Pancreas (tissue), 10 donors: Measurements from ENCODE around the gene HTR4. TPM values are rescaled to one million over a fixed set of nuclear protein-coding genes. Genes with fewer than 3 reads are reported as not detected.

Experiments used
- ATAC-seq, 4 donors: fragments of 200-7000 bp; cut with Tn5 transposase; one replicate each; pipeline versions ENCODE4 v1.8.0 to v1.9.1; 2020; ENCODE audit warnings: mild to moderate bottlenecking in 4 of 4, moderate library complexity in 4 of 4
- DNase-seq, 6 donors: peaks; one replicate each; pipeline ENCODE4 v3.0.0-alpha.2; 2020
- FAIRE-seq: peaks from 2 replicates; lab custom pipeline; 2012; peaks lifted over from hg19 to GRCh38; lab: Jason Lieb, UNC
- H3K27ac ChIP-seq, 4 donors: fragments of 200-600 bp; sonication (generic); 1 replicate in 3 of 4; 2 replicates in 1 of 4; pipeline versions ENCODE4 v1.5.0 to v1.8.0; 2020
- H3K27me3 ChIP-seq, 4 donors: fragments of 200-600 bp; one replicate each; pipeline ENCODE4 v1.8.0; 2021
- H3K36me3 ChIP-seq, 3 donors: fragments of 200-600 bp; sonication (generic) in 1 of 3; one replicate each; pipeline versions ENCODE4 v1.5.0 to v1.8.0; 2020 to 2021
- H3K4me1 ChIP-seq, 3 donors: fragments of 200-600 bp; one replicate each; pipeline ENCODE4 v1.8.0; 2021
- H3K4me3 ChIP-seq, 4 donors: fragments of 200-600 bp; sonication (generic) in 2 of 4; one replicate each; pipeline versions ENCODE4 v1.5.0 to v1.8.0; 2020 to 2021
- H3K9me3 ChIP-seq, 4 donors: fragments of 200-600 bp; one replicate each; pipeline ENCODE4 v1.8.0; 2021
- CTCF ChIP-seq, 4 donors: fragments of 200-600 bp; sonication (generic) in 3 of 4; IDR thresholded peaks; one replicate each; pipeline versions ENCODE4 v1.5.0 to v1.8.0; 2021; ENCODE audit warnings: antibody characterized with exemption in 4 of 4
- WGBS, 2 donors: extraction: QIAGEN DNeasy Blood & Tissue Kit; methylation state at CpG; one replicate each; pipeline ENCODE4 v1.1.7; 2013; 5-methylcytosine and 5-hydroxymethylcytosine counted together
- intact Hi-C, 3 donors: fragments of 100-400 bp; cut with DNase I; formaldehyde crosslinking; loops; one replicate each; pipeline versions ENCODE4 v1.11.1 to v1.14.2; 2022
- polyA plus RNA-seq, 2 donors: library from polyadenylated mRNA; stranded (reverse); fragments of 200-250 nt; gene quantifications; one replicate each; pipeline ENCODE4 v1.2.3, GENCODE V29; 2013
- total RNA-seq, 6 donors: library from RNA; stranded (reverse); fragmentation: NEBNext Ultra II Directional in 4 of 6; extraction: Animal tissue kit (Norgen Biotek cat#: 25700) in 4 of 6; gene quantifications; one replicate each; pipeline versions ENCODE4 v1.2.1 to v1.2.4, GENCODE V29; 2021 to 2023
- donor health status: healthy with polysubstance abuse.
- donor health status: DM: no; HTN: no; CAD: no; lungs with moderate emphysema.
- donor health status: DM: no; HTN: no; CAD: no.
- donor health status: control.
- donor health status: control.
- donor health status: Bipolar disorder and iron deficiency.
- donor health status: DM: yes; HTN: yes; CAD: no.
- donor health status: DM: no; HTN: no; CAD: no.
- donor health status: DM: no; HTN: no; CAD: no.
- donor health status: DM: yes; HTN: yes; CAD: no.

The HTR4 gene
- total and polyA plus RNA-seq, 8 donors, result not detected

- DNase-seq, result no peak
- intact Hi-C loops, result no loop called here
- no peak overlapping the region for H3K4me3 ChIP-seq
- ATAC-seq, result no peak
- no peaks in the 10 kb centered on the region for H3K9me3 ChIP-seq
- H3K36me3 ChIP-seq, result no peaks in the 10 kb centered on the region
- peaks cover 0 to 10% (median 0%) of the 10 kb centered on the region in 3 donors for H3K4me1 ChIP-seq
- TF ChIP-seq CTCF (IDR thresholded peaks at IDR 0.05), result no peak
- H3K27ac ChIP-seq, result no peak overlapping the region
- no peaks in the 10 kb centered on the region for H3K27me3 ChIP-seq
- WGBS, 2 donors, result 75 to 88% methylated on average over 2 of the region's 2 CpGs
- FAIRE-seq, result no peak
These were observed 33.5 kb upstream of the HTR4 start for GRCh38 chr5:148687871-148688270.

DNA sequence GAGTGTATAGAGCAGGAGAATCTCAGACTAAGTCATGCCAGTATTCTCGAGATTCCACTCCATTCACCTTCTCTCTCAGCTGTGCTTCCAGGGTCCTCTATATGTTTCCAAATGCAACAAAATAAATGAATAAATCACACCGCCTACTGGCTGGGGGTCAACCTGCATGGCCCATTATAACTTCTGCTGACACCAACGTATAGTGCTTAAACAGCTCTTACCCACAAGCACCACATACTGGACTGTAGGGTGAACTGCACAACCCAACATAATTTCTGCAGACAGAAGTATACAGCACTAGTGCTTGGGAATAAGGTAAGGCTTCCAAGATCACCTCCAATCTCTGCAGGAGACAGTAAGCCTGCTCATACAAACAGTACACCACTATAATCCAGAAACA, 33.1 kb upstream of the HTR4 start:
- peak in 1 of 4 donors; percentile 12 for TF ChIP-seq CTCF (IDR thresholded peaks at IDR 0.05)
- DNase-seq, result peak in 1 of 6 donors; percentile 11
- peak in 3 of 4 donors; percentile 64 to 66 (median 65) for ATAC-seq
- no peak overlapping the region for H3K4me3 ChIP-seq
- WGBS, 2 donors, result 62 to 66% methylated on average over 3 of the region's 3 CpGs
- H3K4me1 ChIP-seq, result peaks cover 1 to 11% (median 2%) of the 10 kb centered on the region in 3 donors
- FAIRE-seq, result no peak
- H3K27me3 ChIP-seq, result no peaks in the 10 kb centered on the region
- H3K9me3 ChIP-seq, result no peaks in the 10 kb centered on the region
- H3K27ac ChIP-seq, result no peak overlapping the region
- H3K36me3 ChIP-seq, result no peaks in the 10 kb centered on the region
- intact Hi-C loops, result no loop called here

DNA sequence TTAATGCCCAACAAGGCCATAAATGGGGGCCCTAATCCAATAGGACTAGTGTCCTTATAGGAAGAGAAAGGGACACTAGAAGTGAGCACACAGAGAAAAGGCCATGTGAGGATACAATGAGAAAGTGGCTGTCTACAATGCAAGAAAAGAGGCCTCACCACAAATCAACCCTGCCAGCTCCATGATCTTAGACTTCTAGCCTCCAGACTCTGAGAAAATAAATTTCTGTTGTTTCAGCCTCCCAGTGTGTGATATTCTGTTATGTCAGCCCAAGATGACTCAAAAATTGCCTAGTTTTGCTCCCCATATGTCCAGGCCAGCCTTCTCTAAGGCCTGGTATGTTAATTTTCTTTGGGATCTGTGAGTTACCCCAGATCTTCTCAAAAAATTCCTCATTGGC, 32.3 kb upstream of the HTR4 start:
- Histone ChIP-seq H3K27me3 (no peaks in the 10 kb centered on the region), H3K27ac (no peak overlapping the region), H3K4me1 (peaks cover 9 to 19% (median 10%) of the 10 kb centered on the region in 3 donors), H3K9me3 (no peaks in the 10 kb centered on the region), H3K4me3 (no peak overlapping the region), H3K36me3 (no peaks in the 10 kb centered on the region)
- ATAC-seq (no peak), FAIRE-seq (no peak), DNase-seq (no peak)
- TF ChIP-seq CTCF (IDR thresholded peaks at IDR 0.05), result no peak
- intact Hi-C loops, result no loop called here

DNA sequence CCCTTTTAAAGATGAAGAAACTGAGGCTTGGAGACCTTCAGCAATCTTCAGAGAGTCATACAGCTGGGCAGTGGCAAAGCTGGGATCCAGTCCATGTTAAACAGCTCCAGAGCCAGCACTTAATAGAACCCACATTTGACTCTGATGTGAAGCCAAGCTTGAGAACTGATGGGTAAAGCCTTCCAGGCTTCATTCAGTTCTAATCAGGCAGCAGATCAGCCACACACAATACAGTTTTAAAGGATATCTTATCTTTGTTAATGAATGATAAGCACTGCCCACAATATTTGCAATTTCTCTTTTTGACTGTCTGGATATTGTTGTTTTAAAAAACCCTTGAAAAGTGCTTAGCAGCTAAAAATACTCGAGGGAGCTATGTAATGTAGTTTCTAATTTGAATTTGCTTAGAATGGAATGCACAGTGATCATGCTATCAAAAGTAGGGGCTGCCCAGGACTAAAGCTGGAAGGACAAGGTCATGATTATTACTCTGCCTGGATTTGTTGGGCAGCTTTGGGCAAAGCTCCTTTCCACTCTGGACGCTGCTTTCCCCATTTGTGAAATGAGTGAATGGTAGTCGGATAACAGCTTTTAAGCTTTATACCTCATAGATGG, 31.3 kb upstream of the HTR4 start:
- Histone ChIP-seq H3K36me3 (no peaks in the 10 kb centered on the region), H3K27me3 (no peaks in the 10 kb centered on the region), H3K9me3 (no peaks in the 10 kb centered on the region), H3K4me3 (no peak overlapping the region), H3K27ac (no peak overlapping the region), H3K4me1 (peaks cover 13 to 23% (median 13%) of the 10 kb centered on the region in 3 donors)
- FAIRE-seq (no peak), DNase-seq (no peak), ATAC-seq (peak in 3 of 4 donors; percentile 63 to 81 (median 76))
- TF ChIP-seq CTCF (IDR thresholded peaks at IDR 0.05), result no peak
- WGBS, 2 donors, result 51 to 52% methylated on average over 3 of the region's 3 CpGs
- intact Hi-C loops, result no loop called here

DNA sequence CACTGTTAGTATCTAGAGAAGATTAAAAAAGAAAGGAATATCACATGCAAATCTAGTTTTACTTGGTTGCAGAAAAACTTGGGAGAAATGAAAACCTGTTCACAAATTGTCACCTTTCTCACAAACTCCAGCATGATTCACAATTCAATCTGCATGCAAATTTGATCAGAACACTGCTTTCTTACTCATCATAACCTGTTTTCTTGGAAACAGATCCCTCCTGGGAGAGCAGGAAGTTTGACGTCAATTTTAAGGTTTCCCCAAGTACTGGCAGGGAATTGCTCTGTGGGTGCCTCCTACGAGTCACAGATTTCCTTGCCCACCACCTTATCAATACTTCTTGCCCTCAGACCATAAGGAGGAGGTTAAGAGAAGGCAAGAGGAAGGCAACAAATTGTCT, 30.2 kb upstream of the HTR4 start:
- intact Hi-C loops, result no loop called here
- Histone ChIP-seq H3K36me3 (no peaks in the 10 kb centered on the region), H3K4me1 (peaks cover 13 to 23% (median 13%) of the 10 kb centered on the region in 3 donors), H3K27ac (no peak overlapping the region), H3K9me3 (no peaks in the 10 kb centered on the region), H3K27me3 (no peaks in the 10 kb centered on the region), H3K4me3 (no peak overlapping the region)
- 59 to 61% methylated on average over 2 of the region's 2 CpGs for WGBS, 2 donors
- no peak for TF ChIP-seq CTCF (IDR thresholded peaks at IDR 0.05)
- FAIRE-seq (no peak), DNase-seq (no peak), ATAC-seq (peak in 1 of 4 donors; percentile 47)
